Renal cortical epithelial cell (primary cell): ENCODE data around the gene C3orf38. TPM values are rescaled to one million over a fixed set of nuclear protein-coding genes. Genes with fewer than 3 reads are reported as not detected.
A peak's percentile ranks its signal among the peaks of the same experiment; 100 is the strongest.
"Not testable (repeated sequence)": the region's sequence is repeated elsewhere in the genome, so short reads cannot be mapped to it uniquely, and the experiment has no call there.

ENCODE experiments used
- DNase-seq: peaks from one replicate; pipeline ENCODE4 v3.0.0-alpha.2; 2011; ENCODE audit warnings: low read depth
- total RNA-seq: library from RNA; depleted of rRNA; stranded (reverse); fragments of >200 nt; gene quantifications from 2 replicates; pipeline ENCODE4 v1.2.3, GENCODE V29; 2014

C3orf38 gene
- total RNA-seq, 1 donor from 2014 or later, result 35.3 TPM

- DNase-seq, result no peak
Measured at GRCh38 chr3:88152841-88153240, 3.1 kb downstream of the C3orf38 start.

GRCh38 chr3:88166419-88166971 is 16.7 kb downstream of the C3orf38 start:
- DNase-seq, result no peak

GRCh38 chr3:88167173-88167572 is 17.4 kb downstream of the C3orf38 start:
- DNase-seq, result no peak

GRCh38 chr3:88167704-88168103 is 17.9 kb downstream of the C3orf38 start:
- no peak for DNase-seq

- no peak for DNase-seq
Measured at GRCh38 chr3:88168171-88168570, 18.4 kb downstream of the C3orf38 start.

GRCh38 chr3:88180398-88180999 is 30.7 kb downstream of the C3orf38 start:
- peak; percentile 44 for DNase-seq

GRCh38 chr3:88182165-88182918 is 32.6 kb downstream of the C3orf38 start:
- not testable (repeated sequence) for DNase-seq

- no peak for DNase-seq
Measured at GRCh38 chr3:88188436-88188835, 38.7 kb downstream of the C3orf38 start.

- no peak for DNase-seq
Measured at GRCh38 chr3:88189361-88189810, 39.6 kb downstream of the C3orf38 start.

- no peak for DNase-seq
Measured at GRCh38 chr3:88191872-88192409, 42.2 kb downstream of the C3orf38 start.

GRCh38 chr3:88192631-88193030 is 42.9 kb downstream of the C3orf38 start:
- no peak for DNase-seq

- DNase-seq, result peak; percentile 52
Measured at GRCh38 chr3:88195951-88196434, 46.2 kb downstream of the C3orf38 start.

GRCh38 chr3:88198121-88198520 is 48.4 kb downstream of the C3orf38 start:
- no peak for DNase-seq

- peak; percentile 61 for DNase-seq
Measured at GRCh38 chr3:88203642-88204055, 53.9 kb downstream of the C3orf38 start.

Other genes with a start within 250 kb of the C3orf38 start
- gene CGGBP1, start 91.0 kb upstream of the C3orf38 start, total RNA-seq, result 53.5 and 81.8 TPM in 2 replicates
- 10.8 and 32.2 TPM in 2 replicates for gene ZNF654, start 90.7 kb upstream of the C3orf38 start, total RNA-seq